ENCODE measurements around the gene DCDC2B.

The DCDC2B gene

GRCh38 chr1:32192220-32192948 is 16.5 kb upstream of the DCDC2B start:
- POLR2A ChIA-PET = interaction anchor here (1.3 kb wide), 1 partner anchor 13 kb away, joined by 3 read pairs; the partner anchor contains the start of gene TXLNA
- DNase-seq (ENCODE audit: low read depth, low spot score) = no peak
- CTCF ChIA-PET = interaction anchor here (0.7 to 1.2 kb wide), 2 partner anchors 9 to 24 kb away, joined by 4 to 5 read pairs; partner anchors contain the start of gene CCDC28B
- TF ChIP-seq, protein P1, sequence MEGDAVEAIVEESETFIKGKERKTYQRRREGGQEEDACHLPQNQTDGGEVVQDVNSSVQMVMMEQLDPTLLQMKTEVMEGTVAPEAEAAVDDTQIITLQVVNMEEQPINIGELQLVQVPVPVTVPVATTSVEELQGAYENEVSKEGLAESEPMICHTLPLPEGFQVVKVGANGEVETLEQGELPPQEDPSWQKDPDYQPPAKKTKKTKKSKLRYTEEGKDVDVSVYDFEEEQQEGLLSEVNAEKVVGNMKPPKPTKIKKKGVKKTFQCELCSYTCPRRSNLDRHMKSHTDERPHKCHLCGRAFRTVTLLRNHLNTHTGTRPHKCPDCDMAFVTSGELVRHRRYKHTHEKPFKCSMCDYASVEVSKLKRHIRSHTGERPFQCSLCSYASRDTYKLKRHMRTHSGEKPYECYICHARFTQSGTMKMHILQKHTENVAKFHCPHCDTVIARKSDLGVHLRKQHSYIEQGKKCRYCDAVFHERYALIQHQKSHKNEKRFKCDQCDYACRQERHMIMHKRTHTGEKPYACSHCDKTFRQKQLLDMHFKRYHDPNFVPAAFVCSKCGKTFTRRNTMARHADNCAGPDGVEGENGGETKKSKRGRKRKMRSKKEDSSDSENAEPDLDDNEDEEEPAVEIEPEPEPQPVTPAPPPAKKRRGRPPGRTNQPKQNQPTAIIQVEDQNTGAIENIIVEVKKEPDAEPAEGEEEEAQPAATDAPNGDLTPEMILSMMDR (IDR thresholded peaks at IDR 0.05; ENCODE audit: insufficient read depth, low read length, missing control alignments) = no peak
- H3K4me3 ChIP-seq (ENCODE audit: low read depth, low read length) = no peak overlapping the region

DNA sequence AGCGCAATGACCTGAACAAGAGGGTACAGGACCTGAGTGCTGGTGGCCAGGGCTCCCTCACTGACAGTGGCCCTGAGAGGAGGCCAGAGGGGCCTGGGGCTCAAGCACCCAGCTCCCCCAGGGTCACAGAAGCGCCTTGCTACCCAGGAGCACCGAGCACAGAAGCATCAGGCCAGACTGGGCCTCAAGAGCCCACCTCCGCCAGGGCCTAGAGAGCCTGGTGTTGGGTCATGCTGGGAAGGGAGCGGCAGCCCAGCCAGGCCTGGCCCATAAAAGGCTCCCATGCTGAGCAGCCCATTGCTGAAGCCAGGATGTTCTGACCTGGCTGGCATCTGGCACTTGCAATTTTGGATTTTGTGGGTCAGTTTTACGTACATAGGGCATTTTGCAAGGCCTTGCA is 13.9 kb upstream of the DCDC2B start:
- CTCF ChIA-PET = interaction anchor here (2.1 kb wide), 1 partner anchor 11 kb away, joined by 5 read pairs; no protein-coding TSS in a partner anchor
- H3K4me3 ChIP-seq (ENCODE audit: low read depth, low read length) = no peak overlapping the region
- POLR2A ChIA-PET = no interaction called here
- DNase-seq (ENCODE audit: low read depth, low spot score) = no peak
- TF ChIP-seq, protein P1 (IDR thresholded peaks at IDR 0.05; ENCODE audit: insufficient read depth, low read length, missing control alignments) = no peak

- DNase-seq (ENCODE audit: low read depth, low spot score) = no peak
- CTCF ChIA-PET = interaction anchor here (2.1 to 2.4 kb wide), 2 partner anchors 11 to 20 kb away, joined by 5 to 12 read pairs; no protein-coding TSS in a partner anchor
- POLR2A ChIA-PET = interaction anchor here (3.0 kb wide), 1 partner anchor 16 kb away, joined by 11 read pairs; the partner anchor contains the start of gene TXLNA
- TF ChIP-seq, protein P1 (IDR thresholded peaks at IDR 0.05; ENCODE audit: insufficient read depth, low read length, missing control alignments) = no peak
- no peak overlapping the region for H3K4me3 ChIP-seq (ENCODE audit: low read depth, low read length)
These were observed 13.4 kb upstream of the DCDC2B start for GRCh38 chr1:32195531-32195930.

DNA sequence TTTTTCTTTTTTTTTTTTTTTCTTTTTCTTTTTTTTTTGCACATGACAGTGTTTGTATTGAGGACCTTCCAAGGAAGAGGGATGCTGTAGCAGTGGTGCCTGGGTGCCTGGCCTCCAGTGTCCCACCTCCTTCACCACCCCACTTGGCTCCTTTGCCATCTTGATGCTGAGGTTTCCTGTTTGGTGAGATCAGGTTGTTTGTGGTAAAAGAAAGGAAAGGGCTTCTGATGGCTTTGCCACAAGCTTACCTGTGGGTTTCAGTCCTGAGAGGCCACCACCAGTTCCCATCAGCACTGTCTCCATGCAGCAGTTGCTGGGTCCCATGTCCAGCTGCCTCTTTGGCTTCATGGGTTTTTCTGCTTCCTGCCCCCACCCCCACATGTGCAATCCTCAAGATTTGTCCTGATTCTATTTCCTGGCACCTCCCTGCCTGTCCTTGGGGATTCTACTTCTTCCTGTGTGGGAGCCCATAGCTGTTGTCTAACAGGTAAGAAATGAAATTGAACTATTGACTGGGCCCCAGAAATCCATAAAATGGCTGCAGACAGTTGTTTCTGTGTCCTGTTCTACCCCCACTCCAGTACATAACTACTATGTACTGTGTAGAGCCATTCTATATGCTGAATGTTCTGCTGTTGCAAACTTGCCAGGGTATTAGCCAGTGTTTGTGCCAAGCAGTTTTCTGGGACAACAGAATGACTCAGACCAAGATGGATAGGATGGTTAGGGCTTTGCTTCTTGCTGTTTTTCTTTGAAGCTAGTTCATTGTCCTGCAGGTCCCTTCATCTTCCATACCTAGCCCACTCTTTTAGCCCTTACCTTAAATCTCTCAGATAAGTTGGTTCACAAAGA is 12.7 kb upstream of the DCDC2B start:
- TF ChIP-seq, protein P1 (IDR thresholded peaks at IDR 0.05; ENCODE audit: insufficient read depth, low read length, missing control alignments) = no peak
- no peak for DNase-seq (ENCODE audit: low read depth, low spot score)
- H3K4me3 ChIP-seq (ENCODE audit: low read depth, low read length) = no peak overlapping the region
- CTCF ChIA-PET = interaction anchor here (2.1 to 2.4 kb wide), 2 partner anchors 12 to 19 kb away, joined by 5 to 12 read pairs; no protein-coding TSS in a partner anchor
- POLR2A ChIA-PET = interaction anchor here (3.0 kb wide), 1 partner anchor 16 kb away, joined by 11 read pairs; the partner anchor contains the start of gene TXLNA

DNA sequence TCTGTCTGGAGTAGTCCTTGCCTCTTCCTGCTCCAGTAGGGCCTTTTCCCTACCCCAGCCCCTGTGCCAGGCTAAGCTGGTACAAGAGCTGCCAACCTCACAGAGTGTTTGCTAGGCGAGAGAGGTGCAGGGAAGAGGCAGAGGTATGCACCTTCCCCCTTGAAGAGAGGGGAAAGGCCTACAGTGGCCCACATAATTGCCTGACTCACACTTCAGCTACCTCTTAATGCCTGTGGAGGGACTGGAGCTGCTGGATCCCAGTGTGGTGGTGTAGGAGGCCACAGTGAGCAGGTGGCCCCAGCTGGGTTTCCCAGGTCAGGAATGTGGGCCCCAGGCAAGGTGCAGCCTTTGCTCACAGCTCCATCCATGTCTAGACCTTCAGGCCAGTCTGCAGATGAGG is 11.8 kb upstream of the DCDC2B start:
- CTCF ChIA-PET = interaction anchor here (2.4 kb wide), 1 partner anchor 18 kb away, joined by 12 read pairs; no protein-coding TSS in a partner anchor
- no peak for DNase-seq (ENCODE audit: low read depth, low spot score)
- TF ChIP-seq, protein P1 (IDR thresholded peaks at IDR 0.05; ENCODE audit: insufficient read depth, low read length, missing control alignments) = no peak
- H3K4me3 ChIP-seq (ENCODE audit: low read depth, low read length) = no peak overlapping the region
- POLR2A ChIA-PET = interaction anchor here (1.0 to 3.0 kb wide), 3 partner anchors 8 to 17 kb away, joined by 3 to 11 read pairs (median 3); partner anchors contain the start of genes IQCC and TXLNA

Data from AG04449 (cell line).